Stimulated activated CD8-positive, alpha-beta memory T cell treated with anti-CD3 and anti-CD28 coated beads, Interleukin-7, amount 100 ng/mL, for 1 hour (primary cell): ENCODE results near the gene COX4I1.

Experiments
- DNase-seq, 2 donors: peaks; one replicate each; pipeline ENCODE4 v3.0.0-alpha.2; 2020; ENCODE audit warnings: low read depth in 2 of 2

The COX4I1 gene

DNA sequence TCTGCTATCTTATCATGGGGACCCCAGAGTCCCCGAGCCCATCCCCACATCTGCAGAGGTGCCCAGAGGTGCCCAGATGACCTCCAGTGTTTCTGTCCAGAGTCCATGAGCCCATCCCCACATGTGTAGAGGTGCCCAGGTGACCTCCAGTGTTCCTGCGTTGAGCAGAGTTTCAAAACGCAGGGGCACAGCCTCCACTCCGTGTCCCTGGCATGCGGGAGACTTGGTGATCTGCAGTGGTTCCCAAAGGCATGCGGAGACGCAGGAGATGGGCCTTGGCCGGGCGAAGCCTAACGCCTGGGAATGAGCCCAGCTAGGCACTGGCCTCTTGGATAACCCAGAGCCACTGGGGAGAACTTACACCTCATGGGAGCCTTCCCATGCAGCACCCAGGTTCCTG lies 41.3 kb downstream of the COX4I1 start:
- no peak for DNase-seq

DNA sequence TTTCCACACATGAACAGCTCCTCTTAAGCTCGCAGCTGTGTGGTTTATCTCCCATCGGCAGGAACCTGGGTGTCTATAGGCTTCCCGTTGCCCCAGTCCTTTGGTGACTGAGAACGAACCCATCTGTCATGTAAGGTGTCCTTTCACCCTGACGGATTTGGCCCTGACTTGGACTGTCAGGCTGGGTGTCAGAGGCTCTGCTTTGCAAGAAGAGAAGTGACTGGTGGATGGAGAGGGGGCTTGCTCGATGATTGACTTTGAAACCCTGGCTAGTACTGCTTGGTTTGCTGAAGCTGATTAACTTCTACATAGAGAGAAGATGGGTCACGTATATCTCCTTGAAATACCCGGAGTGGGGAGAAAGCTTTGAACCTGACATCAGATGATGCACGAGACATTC lies 42.9 kb downstream of the COX4I1 start:
- DNase-seq, result no peak

DNA sequence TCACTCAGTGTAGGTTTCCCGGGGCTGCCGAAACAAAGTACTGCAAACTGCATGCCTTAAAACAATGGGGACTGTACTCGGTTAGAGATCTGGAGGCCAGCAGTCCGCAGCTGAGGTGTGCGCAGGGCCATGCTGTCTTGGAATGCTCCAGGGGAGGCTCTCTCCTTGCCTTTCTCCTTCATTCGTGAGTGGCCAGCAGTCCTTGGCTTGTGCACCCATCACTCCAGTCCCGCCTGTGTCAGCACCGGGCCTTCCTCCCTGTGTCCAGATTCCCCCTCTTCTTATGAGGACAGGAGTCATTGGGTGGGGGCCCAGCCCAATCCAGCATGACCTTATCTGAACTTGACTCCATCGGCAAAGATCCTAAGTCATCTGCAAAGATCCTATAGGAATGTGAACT lies 43.4 kb downstream of the COX4I1 start:
- DNase-seq, result no peak

DNA sequence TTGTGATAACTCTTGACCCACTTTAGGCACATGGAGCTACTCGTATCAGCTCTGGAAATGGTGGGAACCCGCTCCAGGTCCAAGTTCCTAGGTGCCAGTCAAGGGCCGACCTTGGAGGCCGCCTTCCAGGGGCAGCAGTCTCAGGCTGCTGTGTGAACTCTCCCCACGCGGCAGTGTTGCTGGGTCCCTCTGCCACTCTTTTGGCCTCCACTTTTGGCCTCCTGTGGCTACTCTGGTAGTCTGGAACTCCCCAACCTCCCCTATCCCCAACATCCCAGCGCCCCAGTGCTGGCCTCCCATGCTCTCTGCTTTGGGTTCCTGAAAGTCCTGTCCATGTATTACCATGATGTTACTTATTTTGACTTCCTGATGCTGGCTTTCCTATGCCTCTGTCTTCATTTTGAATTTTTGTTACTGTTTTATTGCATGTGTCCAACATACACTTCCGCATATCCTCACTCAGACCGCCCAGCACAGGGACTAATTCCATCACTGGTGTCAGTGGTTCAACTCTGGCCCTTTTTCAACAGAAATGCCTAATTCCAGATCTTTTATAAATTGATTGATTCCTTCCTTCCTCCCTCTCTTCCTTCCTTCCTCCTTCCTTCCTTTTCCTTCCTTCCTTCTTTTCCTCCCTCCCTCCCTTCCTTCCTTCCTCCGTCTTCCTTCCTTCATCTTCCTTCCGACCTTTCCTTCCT lies 44.1 kb downstream of the COX4I1 start:
- DNase-seq, result no peak

DNA sequence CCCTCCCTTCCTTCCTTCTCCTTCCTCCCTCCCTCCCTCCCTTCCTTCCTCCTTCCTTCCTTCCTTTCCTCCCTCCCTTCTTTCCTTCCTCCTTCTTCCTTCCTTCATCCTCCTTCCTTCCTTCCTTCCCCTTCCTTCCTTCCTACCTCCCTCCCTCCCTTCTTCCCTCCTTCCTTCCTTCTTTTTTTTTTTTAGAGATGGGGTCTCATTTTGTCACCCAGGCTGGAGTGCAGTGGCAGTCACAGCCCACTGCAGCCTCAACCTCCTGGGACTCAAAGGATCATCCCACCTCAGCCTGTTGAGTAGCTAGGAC lies 44.6 kb downstream of the COX4I1 start:
- no peak for DNase-seq

DNA sequence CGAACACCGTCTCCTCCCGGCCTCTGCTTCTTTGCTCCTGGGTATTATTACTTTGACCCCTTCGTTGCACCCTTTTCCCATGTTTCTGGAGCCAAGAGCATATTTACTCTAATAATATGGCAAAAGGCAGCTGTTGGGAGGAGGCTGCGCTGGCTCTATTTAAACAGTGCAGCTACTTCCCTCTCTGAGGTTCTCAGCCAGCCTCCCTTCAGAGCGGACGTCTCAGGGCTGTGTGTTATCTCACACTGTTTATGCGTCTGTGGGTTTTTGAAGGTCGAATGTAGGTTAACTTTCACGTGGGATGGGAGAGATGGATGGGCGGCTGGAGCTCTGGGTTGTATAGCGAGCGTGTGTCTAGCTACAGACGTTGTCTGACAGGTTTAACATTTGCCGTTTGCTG lies 45.3 kb downstream of the COX4I1 start:
- DNase-seq, result no peak

DNA sequence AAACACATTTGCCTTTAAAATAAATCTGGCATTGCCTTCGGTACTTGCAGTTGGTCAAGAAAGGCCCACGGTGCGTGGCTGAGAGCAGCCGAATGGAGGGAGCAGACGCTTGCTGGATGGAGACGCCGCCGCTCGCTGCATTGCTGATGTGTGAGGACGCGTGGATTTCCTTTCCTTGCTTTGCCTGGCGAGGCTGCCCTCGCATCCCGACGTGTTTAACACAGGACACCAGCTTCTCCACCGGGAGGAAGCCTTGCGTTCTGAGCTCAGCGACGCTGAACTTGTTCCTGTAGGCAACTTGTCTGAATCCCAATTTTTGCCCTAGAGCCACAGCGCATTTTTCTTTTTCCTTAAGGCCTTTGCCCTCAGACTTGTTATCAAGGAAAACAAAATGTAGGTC lies 45.8 kb downstream of the COX4I1 start:
- DNase-seq, result no peak

DNA sequence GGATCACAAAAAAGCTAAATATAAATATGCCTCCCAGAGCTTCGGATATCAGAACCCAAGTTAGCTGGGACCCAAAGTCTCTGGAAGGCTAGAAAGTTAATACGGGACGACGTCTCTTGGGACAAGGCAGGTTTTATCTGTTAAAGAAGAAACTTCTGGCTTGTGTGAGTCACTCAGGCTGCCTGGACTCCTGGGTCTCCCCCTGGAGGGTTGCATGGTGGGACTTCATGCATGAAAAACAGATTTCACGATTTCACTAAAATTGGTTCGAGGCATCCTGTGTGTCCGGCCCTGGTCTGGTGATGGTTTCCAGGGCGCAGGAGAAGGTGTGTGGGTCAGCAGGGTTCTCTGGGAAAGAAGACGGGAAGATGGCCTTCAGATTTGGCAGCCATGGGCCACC lies 47.0 kb downstream of the COX4I1 start:
- no peak for DNase-seq

DNA sequence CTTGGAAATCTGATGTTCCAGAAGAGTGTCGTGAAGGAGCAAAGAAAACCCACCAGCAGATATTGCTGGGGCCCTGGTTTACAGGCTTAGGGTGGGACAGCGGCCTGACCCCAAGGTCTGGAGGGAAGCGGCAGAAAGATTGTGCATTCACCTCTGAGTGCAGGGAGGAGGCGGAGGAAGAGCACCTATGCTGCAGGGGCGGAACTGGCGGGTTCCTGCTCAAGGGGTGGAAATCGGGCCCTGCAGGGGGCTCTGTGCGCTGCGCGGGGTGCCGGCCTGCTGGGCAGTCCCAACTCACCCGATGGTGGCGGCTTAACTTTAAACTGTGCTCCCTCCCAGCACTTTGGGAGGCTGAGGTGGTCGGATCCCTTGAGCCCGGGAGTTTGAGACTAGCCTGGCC lies 47.5 kb downstream of the COX4I1 start:
- DNase-seq, result no peak

DNA sequence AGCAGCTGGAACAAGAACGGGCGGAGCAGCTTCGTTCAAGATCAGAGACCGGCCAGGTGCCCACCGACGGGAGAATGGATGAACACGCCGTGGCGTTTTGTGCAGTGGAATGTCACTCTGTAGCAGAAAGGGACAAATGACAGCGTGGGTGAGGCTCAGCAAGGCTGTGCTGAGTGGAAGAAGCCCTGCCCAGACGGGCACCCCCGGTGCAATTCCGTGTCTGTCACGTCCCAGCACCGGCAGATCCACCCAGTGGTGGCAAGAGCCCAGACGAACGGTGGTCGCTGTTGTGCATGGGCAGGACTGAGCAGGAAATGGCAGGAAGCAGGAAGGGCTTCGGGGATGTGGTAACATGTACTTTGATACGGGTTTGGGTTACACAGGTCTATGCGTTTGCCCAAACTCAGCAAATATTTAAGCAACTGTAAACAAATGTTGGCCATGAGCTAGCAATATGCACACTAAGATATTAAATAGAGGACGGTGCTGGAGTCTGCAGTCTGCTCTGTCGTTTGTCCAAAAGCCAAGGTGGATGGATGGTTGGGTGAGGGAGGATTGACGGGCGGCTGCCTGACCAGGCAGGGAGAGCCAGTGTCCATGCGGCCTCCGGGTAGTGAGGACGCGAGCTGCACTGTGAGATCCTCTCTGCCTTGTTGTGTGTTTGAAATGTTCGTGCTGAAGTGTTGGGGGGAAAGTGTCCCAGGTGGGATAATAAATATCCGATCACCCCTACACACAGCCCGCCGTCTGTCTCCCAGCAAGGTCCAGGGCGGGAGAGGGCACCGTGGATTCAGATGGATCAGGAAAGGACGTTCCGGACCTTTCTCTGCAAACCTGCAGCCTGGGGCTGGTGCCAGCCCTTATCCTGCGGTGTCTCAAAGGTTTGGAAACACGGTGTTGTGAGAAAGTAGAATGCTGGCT lies 48.4 kb downstream of the COX4I1 start:
- no peak for DNase-seq

DNA sequence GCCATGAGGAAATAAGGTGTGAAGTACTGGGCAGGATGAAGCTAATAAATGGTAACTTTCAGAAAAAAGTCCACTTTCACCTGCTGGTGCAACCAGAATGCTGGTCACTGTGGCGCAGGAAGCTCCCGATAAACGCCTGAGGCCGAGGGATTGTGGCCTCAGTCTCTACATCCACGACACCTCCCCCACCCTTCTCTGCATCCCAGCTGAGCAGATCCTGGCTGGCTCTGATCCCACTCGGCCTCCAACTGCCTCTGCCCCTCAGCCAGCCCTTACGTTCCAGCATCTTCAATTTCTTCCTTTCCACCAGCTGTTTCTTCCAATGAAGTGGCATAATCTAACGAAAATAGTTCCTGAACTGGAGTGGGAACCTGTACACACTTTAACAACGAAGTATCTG lies 49.5 kb downstream of the COX4I1 start:
- no peak for DNase-seq

DNA sequence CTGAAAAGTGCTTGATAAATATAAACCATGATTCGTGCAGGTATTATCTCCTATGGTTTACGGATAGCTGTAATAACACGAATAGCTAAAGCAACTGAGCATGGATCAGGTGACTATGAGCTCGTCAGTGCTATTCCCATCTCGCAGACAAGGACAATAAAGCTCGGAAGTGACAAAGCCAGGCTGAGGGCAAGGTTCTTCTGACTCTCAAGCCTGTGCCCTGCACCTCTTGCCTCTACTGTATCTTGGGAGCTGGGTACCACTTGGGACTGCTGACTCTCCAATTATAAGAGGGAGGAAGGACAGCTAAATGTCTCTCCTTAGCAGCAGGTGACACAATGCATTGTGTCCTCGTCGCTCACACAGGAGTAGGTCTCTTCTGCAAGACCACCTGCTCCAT lies 49.9 kb downstream of the COX4I1 start:
- DNase-seq, result no peak

DNA sequence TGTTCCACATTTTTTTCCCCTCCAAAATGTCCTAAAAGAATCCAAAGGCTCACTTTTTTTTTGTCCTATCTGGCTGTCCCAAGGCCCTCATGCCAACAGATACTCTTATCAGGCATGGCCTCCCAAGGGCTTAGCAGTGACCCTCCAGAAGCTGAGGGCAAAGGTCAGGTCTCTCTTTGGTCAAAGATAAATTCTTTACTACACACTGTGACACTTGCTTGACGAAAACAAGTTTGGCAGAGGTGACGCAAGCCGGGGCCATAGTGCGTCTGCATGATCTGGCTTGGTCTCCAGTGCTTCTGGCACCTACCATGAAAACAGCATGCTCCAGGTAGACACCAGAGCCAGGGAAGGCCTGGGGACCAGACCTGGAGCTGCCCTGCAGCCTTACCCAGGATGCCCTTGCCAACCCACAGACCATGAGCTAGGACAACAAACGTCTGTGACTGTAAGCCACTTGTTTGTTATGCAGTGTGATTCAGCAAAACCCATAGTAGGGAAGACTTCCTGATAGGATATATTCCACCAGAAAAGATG lies 50.9 kb downstream of the COX4I1 start:
- DNase-seq, result no peak

DNA sequence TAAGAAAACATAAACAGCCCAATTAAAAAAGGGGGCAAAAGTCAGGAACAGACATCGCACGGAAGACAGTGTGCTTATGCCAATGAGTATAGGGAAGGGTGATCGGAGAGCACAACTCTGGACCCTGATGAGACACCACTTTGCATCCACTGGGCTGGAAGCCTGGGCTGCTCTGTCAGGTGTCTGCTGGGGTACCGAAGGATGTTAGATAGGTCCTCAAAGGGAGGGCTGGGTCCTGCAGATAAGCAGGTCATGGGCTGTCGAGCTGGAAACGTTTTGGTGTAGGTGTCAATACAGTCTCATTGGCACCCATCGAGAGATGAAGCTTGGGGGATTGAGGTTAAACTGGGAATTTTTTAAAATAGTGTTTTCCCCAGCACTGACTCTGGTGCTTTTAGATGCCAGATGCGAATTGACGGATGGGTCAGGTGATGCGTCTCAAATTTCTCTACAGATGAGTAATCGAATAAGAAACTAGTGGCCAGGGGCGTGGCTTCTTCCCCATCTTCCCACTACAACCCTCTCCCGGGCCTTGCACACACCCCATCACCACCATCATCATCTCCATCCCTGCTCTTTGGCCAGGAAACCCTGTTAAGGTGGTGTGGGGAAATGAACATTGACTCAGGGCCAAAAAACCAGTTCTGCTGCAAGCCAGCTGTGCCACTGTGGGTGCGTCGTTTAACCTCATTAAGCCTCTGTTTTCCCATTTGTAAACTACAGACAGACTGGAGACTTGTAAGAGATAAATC lies 51.7 kb downstream of the COX4I1 start:
- no peak for DNase-seq

DNA sequence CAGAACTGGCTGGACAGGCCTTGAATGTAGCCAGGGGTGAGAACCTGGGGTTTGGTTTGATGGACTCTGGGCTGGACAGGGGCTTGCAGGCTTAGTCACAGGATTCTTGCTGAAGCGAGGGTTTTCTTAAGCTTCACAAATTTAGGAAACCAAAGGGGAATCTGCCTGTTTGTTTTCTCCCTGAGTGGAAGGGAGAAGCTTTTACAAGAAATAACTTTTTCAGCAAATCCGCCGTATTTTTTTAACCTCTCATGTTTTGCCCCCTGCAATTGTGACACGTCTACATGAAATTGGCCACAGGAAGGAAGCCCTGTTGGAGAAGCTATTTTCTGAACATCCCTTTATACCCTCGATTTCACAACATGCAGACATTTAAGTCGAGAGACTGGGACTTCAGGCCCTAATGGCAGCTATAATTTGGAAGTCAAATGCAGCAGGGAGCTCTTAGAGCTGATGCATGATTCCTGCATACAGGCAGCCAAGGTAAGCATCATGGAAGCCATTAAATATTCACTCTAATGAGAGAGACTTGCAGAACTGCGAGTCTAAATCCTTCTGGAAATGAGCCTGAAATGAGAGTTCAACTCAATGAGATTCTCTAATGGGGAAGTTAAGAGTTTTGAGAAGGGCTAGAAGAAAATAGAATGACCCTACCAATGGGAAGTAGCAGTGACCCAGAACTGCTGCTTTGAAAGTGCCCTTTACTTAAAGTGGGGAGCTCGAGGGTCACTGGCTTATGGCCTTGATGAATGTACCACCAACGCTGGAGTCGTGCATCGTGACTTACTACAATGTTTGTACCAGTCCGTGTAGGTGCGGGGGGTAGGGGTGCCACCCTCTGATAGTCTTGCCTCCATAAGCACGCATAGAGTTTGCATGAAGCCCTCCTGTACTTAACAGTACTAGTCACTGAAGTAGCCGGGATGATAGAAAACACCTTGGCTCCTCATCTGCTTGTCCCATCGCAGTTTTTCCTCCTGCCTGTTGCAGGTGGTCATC lies 54.4 kb downstream of the COX4I1 start:
- DNase-seq, result no peak

DNA sequence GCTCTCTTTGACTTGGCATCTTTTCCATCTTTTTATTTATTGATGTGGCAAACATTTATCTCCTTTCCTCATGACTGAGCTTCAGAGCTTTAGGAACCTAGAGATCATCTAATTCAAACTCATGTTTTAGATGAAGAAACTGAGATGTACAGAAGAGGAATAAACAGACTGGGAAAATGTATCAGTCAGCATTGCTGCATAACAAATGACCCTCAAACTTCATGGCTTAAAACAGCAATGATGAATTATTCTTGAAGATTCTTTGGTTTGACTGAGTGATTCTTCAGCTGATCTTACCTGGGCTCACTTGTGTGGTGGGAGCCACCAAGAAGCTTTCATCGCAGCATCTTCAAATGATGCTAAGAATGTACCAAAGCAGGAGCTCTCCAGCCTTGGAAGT lies 55.4 kb downstream of the COX4I1 start:
- no peak for DNase-seq

DNA sequence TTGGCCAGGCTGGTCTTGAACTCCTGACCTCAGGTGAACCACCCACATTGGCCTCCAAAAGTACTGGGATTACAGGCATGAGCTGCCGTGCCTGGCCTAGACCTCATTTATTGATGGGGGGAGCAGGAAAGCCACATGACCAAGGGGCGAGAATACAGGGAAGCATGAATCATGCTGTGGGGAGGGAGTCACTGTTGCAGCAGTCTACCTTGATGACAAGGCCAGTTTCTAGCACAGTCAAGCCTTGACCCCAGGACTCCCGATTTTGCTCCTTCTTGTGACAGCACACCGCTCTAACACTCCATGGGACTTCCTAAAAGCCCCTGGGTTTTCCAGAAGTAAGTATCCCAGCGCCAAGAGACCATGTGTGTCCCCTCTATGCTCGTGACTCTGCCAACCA lies 56.6 kb downstream of the COX4I1 start:
- DNase-seq, result no peak

DNA sequence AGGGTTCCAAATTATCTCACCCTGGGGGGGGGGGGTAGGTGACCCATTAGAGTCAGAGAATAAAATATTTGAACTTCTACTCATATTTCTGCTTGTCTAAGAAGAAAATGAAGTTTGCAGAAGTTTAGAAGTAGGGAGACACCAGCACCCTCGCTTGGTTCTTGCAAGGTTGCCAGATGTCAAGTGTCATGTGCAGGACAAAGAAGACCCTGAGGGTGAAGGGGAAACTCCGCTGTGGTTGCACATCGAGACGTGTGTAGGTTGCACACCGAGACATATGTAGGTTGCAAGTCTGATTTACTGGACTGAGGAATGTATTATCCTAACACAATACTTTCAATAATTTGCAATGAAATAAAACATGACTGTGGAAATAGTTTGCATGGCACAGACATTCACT lies 57.1 kb downstream of the COX4I1 start:
- DNase-seq, result no peak
